DND-41 (cell line): ENCODE results near the gene TMEM260.

Experiments used
- ATAC-seq: fragments of 200-7000 bp; cut with Tn5 transposase; 3 replicates; pipeline ENCODE4 v1.9.1; 2021; ENCODE audit warnings: low read depth; ENCODE audit not compliant: insufficient read depth
- DNase-seq: peaks from one replicate; pipeline ENCODE4 v3.0.0-alpha.2; 2020
- H2AFZ ChIP-seq: 2 replicates; pipeline ENCODE4 v1.6.0; 2012; ENCODE audit warnings: low read depth, low read length
- H3K27ac ChIP-seq: 2 replicates; pipeline ENCODE4 v1.5.1; 2012; ENCODE audit warnings: low read length, inconsistent platforms
- H3K27me3 ChIP-seq: fragments of 200-600 bp; sonication (generic); 2 replicates; pipeline ENCODE4 v1.6.0; 2012; ENCODE audit warnings: low read length, mild to moderate bottlenecking, inconsistent platforms; ENCODE audit not compliant: insufficient read depth, poor library complexity
- H3K36me3 ChIP-seq: 2 replicates; pipeline ENCODE4 v1.5.1; 2012; ENCODE audit warnings: low read length, inconsistent platforms; ENCODE audit not compliant: insufficient read depth
- H3K4me1 ChIP-seq: 2 replicates; pipeline ENCODE4 v1.5.1; 2012; ENCODE audit warnings: mild to moderate bottlenecking, low read length; ENCODE audit not compliant: insufficient read depth
- H3K4me2 ChIP-seq: 2 replicates; pipeline ENCODE4 v1.6.0; 2012; ENCODE audit warnings: mild to moderate bottlenecking, moderate library complexity, low read length, inconsistent platforms; ENCODE audit not compliant: insufficient read depth
- H3K4me3 ChIP-seq, 2 experiments: fragments of 200-600 bp in 1 of 2; shearing (Covaris generic) in 1 of 2; 2 replicates each; pipeline ENCODE4 v1.5.1; 2012 to 2016; ENCODE audit warnings: inconsistent platforms in 2 of 2, low read length in 2 of 2, mild to moderate bottlenecking in 2 of 2, low read depth in 1 of 2, moderate library complexity in 1 of 2
- H3K79me2 ChIP-seq: 2 replicates; pipeline ENCODE4 v1.6.0; 2012; ENCODE audit warnings: low read length, inconsistent platforms; ENCODE audit not compliant: insufficient read depth
- H3K9ac ChIP-seq: 2 replicates; pipeline ENCODE4 v1.6.0; 2012; ENCODE audit warnings: low read depth, mild to moderate bottlenecking, inconsistent platforms, low read length, moderate library complexity
- H3K9me3 ChIP-seq: 2 replicates; pipeline ENCODE4 v1.5.1; 2012; ENCODE audit warnings: low read length, moderate library complexity, mild to moderate bottlenecking, inconsistent platforms; ENCODE audit not compliant: insufficient read depth, severe bottlenecking
- H4K20me1 ChIP-seq: 2 replicates; pipeline ENCODE4 v1.6.0; 2012; ENCODE audit warnings: low read length; ENCODE audit not compliant: insufficient read depth
- CTCF ChIP-seq: IDR thresholded peaks from 2 replicates; pipeline ENCODE4 v1.5.1; 2012; ENCODE audit warnings: borderline replicate concordance, low read length, moderate library complexity, mild to moderate bottlenecking; ENCODE audit not compliant: poor library complexity, severe bottlenecking; ENCODE audit errors: extremely low read depth
- EZH2 ChIP-seq: IDR thresholded peaks from 3 replicates; pipeline ENCODE4 v1.6.1; 2012; ENCODE audit warnings: borderline replicate concordance, low read depth, mild to moderate bottlenecking, moderate library complexity, low read length, inconsistent platforms; ENCODE audit not compliant: severe bottlenecking

TMEM260 gene

DNA sequence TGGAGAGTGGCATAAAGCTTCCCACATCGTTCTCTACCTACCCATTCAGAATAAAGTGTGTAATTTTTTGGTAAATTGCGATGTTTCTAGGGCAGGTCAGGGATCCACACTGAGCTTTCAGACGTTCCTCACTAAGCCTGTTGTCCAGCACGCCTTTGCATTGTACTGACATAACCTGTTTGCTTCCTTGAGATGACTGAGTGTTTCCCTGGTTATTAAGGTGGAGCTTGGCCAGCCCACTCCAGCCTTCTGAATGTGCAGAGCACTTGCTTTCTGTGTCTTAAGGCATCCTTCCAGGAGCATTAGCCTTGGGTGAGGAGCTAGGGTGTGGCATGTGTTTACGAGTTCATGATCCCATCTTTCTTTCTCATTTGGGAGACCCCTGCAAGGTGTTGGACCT, 96.4 kb downstream of the TMEM260 start:
- no peak overlapping the region for H3K27ac ChIP-seq
- H3K4me2 ChIP-seq, result no peak overlapping the region
- H4K20me1 ChIP-seq, result no peaks in the 10 kb centered on the region
- no peaks in the 10 kb centered on the region for H3K79me2 ChIP-seq
- H3K9me3 ChIP-seq, result no peaks in the 10 kb centered on the region
- no peak for TF ChIP-seq CTCF
- TF ChIP-seq EZH2, result no peak
- no peaks in the 10 kb centered on the region for H3K27me3 ChIP-seq
- no peak overlapping the region for H3K4me3 ChIP-seq
- no peaks in the 10 kb centered on the region for H3K4me1 ChIP-seq
- DNase-seq (no peak), ATAC-seq (no peak)
- H2AFZ ChIP-seq, result no peak overlapping the region
- no peaks in the 10 kb centered on the region for H3K36me3 ChIP-seq
- H3K9ac ChIP-seq, result no peak overlapping the region

DNA sequence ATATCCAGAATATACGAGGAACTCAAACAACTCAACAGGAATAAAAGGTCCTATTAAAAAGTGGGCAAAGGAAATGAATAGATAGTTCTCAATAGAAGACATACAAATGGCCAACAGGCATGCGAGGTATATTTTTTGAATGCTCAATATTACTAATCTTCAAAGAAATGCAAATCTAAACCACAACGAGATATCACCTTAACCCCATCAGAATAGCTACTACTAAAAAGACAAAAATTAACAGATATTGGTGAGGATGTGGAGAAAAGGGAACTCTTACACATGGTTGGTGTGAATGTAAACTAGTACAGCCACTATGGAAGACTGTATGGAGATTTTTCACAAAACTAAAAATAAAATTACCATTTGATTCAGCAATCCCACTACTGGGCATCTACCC, 99.2 kb downstream of the TMEM260 start:
- Histone ChIP-seq H3K27ac (no peak overlapping the region), H3K4me1 (no peaks in the 10 kb centered on the region), H3K9ac (no peak overlapping the region), H2AFZ (no peak overlapping the region), H3K79me2 (no peaks in the 10 kb centered on the region), H3K36me3 (no peaks in the 10 kb centered on the region), H3K4me2 (no peak overlapping the region), H3K27me3 (no peaks in the 10 kb centered on the region), H3K9me3 (no peaks in the 10 kb centered on the region), H3K4me3 (no peak overlapping the region), H4K20me1 (no peaks in the 10 kb centered on the region)
- no peak for ATAC-seq
- TF ChIP-seq EZH2, result no peak
- no peak for TF ChIP-seq CTCF
- DNase-seq, result no peak

GRCh38 chr14:56686416-56686815, 106.8 kb downstream of the TMEM260 start:
- peaks cover 5% of the 10 kb centered on the region for H3K27me3 ChIP-seq
- H3K36me3 ChIP-seq, result no peaks in the 10 kb centered on the region
- H3K9me3 ChIP-seq, result no peaks in the 10 kb centered on the region
- no peak overlapping the region for H3K27ac ChIP-seq
- ATAC-seq, result no peak
- no peak overlapping the region for H2AFZ ChIP-seq
- DNase-seq, result no peak
- H3K4me2 ChIP-seq, result no peak overlapping the region
- no peaks in the 10 kb centered on the region for H4K20me1 ChIP-seq
- no peaks in the 10 kb centered on the region for H3K79me2 ChIP-seq
- peak; percentile 23 for TF ChIP-seq CTCF
- TF ChIP-seq EZH2, result no peak
- no peaks in the 10 kb centered on the region for H3K4me1 ChIP-seq
- no peak overlapping the region for H3K4me3 ChIP-seq
- H3K9ac ChIP-seq, result no peak overlapping the region

DNA sequence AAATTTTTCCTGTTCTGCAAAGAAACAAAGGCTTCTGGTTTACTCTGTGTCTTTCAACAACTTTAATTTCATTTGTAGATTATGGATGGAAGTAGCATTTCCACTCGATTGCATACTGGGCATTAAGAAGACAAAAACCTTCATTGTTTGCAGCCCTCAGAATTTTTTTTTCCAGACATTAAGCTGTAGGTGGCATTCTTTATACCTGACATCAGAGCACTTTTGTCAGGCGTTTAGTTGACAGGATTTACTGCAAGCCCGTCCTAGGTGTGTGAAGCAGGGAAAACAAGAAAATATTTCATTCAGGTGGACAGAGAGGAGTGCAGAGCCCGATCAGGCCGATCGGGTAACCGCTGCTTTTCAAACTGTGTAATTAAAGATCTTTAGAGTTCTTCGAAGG, 107.5 kb downstream of the TMEM260 start:
- no peaks in the 10 kb centered on the region for H3K36me3 ChIP-seq
- no peak overlapping the region for H3K4me2 ChIP-seq
- no peak overlapping the region for H3K27ac ChIP-seq
- H2AFZ ChIP-seq, result no peak overlapping the region
- TF ChIP-seq EZH2, result no peak
- TF ChIP-seq CTCF, result no peak
- H4K20me1 ChIP-seq, result no peaks in the 10 kb centered on the region
- no peaks in the 10 kb centered on the region for H3K4me1 ChIP-seq
- no peaks in the 10 kb centered on the region for H3K9me3 ChIP-seq
- ATAC-seq, result no peak
- H3K27me3 ChIP-seq, result peaks cover 5% of the 10 kb centered on the region
- no peak for DNase-seq
- H3K4me3 ChIP-seq, result no peak overlapping the region
- H3K79me2 ChIP-seq, result no peaks in the 10 kb centered on the region
- no peak overlapping the region for H3K9ac ChIP-seq
